GM04503 (cell line): ENCODE results near the gene RBMX.

Experiments
- DNase-seq: peaks from one replicate; pipeline ENCODE4 v3.0.0-alpha.2; 2012; ENCODE audit warnings: low read depth

The RBMX gene

DNA sequence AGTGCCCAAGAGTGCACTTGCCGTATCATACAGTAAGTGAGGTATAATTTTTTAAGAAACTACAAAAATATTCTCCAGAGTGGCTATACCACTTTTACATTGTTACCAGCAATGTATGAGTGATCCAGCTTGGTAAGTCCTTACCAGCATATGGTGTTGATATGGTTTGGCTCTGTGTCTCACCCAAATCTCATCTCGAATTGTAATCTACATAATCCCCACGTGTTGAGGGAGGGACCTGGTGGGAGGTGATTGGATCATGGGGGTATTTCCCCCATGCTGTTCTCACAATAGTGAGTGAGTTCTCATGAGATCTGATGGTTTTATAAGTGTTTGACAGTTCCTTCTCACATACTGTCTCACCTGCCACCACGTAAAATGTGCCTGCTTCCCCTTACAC, 44.8 kb downstream of the RBMX start:
- DNase-seq, result no peak

DNA sequence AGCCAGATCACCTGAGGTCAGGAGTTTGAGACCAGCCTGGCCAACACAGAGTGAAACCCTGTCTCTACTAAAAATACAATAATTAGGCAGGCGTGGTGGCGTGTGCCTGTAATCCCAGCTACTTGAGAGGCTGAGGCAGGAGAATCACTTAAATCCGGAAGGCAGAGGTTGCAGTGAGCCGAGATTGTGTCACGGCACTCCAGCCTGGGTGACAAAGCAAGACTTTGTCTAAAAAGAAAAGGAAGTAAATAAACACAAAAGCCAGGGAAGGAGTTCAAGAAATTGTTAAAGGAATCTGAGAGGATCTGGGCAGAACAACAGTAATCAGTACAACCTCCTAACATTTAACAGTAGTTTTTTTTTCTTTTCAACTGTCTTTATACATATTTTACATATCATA, 51.1 kb downstream of the RBMX start:
- no peak for DNase-seq

DNA sequence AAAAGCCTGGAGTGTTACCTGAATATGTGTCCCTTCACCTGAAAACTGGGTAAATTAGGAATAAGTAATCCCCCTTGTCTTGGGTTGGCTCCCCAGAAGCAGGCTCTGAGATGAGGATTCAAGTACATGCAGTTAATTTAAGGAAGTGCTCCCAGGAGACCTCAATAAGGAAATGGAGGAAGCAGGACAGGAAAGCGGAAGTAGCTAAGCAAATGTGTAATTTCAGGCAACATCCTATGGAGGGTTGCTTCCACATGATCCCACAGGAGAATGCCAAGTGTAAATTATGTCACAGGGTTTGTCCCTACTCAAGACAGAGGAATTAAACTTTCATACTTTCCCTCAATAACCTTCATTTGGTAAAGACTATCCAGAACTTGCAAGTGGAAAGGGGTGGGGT, 51.7 kb downstream of the RBMX start:
- DNase-seq, result no peak

DNA sequence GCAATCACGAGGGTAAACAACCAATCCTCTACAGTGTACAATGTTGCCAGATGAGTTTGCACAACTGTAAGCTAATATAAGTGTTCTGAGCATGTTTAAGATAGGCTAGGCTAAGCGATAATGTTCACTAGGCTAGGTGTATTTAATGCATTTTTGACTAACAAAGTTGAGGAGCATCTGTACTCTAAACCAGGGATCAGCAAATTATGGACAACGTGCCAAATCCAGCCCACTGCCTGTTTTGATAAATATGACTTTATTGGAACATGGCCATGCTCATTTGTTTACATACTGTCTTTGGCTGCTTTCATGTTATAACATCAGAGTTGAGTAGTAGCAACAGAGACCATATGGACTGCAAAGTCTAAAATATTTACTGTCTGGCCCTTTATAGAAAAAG, 53.5 kb downstream of the RBMX start:
- DNase-seq, result no peak

DNA sequence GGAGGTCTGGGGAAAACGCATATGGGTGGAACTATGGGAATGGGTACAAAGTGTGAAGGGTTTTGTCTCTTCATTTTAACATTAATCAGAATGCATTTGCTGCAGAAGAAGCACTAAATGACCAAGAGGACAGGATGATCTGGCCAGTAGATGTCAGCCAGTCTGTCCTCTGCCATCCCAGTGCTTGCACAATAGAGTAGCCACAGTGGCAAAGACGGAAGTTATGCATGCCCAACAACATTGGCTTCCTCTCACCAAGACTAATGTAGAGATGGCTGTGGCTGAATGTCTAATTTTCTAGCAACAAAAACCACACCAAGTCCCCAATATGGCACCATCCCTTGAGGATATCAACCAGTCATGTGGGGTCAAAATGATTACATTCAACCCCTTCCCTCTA, 54.8 kb downstream of the RBMX start:
- no peak for DNase-seq
